OCI-LY3 (cell line): ENCODE data around the gene BABAM2.
"Not testable (repeated sequence)": the region's sequence is repeated elsewhere in the genome, so short reads cannot be mapped to it uniquely, and the experiment has no call there.

Experiments
- H2AFZ ChIP-seq: fragments of 200-600, 300-600 bp; shearing (Covaris generic); 2 replicates; pipeline ENCODE4 v1.6.0; 2014; ENCODE audit warnings: antibody characterized with exemption, low read depth, low read length
- H3K27ac ChIP-seq: fragments of 200-600, 300-600 bp; sonication (generic); 2 replicates; pipeline ENCODE4 v1.5.1; 2014; ENCODE audit warnings: mild to moderate bottlenecking, low read length, moderate library complexity, mixed read lengths
- H3K27me3 ChIP-seq: fragments of 200-600, 300-600 bp; sonication (generic); 2 replicates; pipeline ENCODE4 v1.6.1; 2014; ENCODE audit warnings: low read depth, low read length, mixed read lengths
- H3K36me3 ChIP-seq: fragments of 200-600, 300-600 bp; sonication (generic); replicated peaks from 2 replicates; pipeline ENCODE3; 2014; ENCODE audit warnings: low read depth, low read length, mixed read lengths
- H3K4me1 ChIP-seq: fragments of 300-600, 200-600 bp; sonication (generic); 2 replicates; pipeline ENCODE4 v1.6.1; 2014; ENCODE audit warnings: low read length, mixed read lengths
- H3K4me2 ChIP-seq: fragments of 200-600, 300-600 bp; sonication (generic); 2 replicates; pipeline ENCODE4 v1.6.1; 2014; ENCODE audit warnings: low read length, mixed read lengths
- H3K4me3 ChIP-seq: fragments of 300-600, 200-600 bp; sonication (generic); 2 replicates; pipeline ENCODE4 v1.5.1; 2014; ENCODE audit warnings: antibody characterized with exemption, mild to moderate bottlenecking, low read length, moderate library complexity
- H3K79me2 ChIP-seq: fragments of 300-600, 200-600 bp; shearing (Covaris generic); 2 replicates; pipeline ENCODE4 v1.6.1; 2014; ENCODE audit warnings: mild to moderate bottlenecking, low read length, mixed read lengths
- H3K9ac ChIP-seq: fragments of 300-600, 200-600 bp; shearing (Covaris generic); 2 replicates; pipeline ENCODE4 v1.6.0; 2014; ENCODE audit warnings: mild to moderate bottlenecking, low read length, moderate library complexity
- H3K9me3 ChIP-seq: fragments of 200-600, 300-600 bp; shearing (Covaris generic); 2 replicates; pipeline ENCODE4 v1.6.1; 2014; ENCODE audit warnings: low read length, mixed read lengths; ENCODE audit not compliant: insufficient read depth
- H4K20me1 ChIP-seq: fragments of 200-600, 300-600 bp; sonication (generic); 2 replicates; pipeline ENCODE4 v1.6.1; 2016; ENCODE audit warnings: low read length, mixed read lengths; ENCODE audit not compliant: insufficient read depth
- EZH2phosphoT487 ChIP-seq: fragments of 200-600 bp; shearing (Covaris generic); IDR thresholded peaks from 2 replicates; pipeline ENCODE4 v1.6.1; 2018; ENCODE audit warnings: antibody characterized with exemption, mixed run types, low read depth
- TF ChIP-seq, protein P1 (sequence below): fragments of 200-600, 300-600 bp; sonication (generic); IDR thresholded peaks from 2 replicates; pipeline ENCODE4 v1.5.1; 2014; ENCODE audit warnings: antibody characterized with exemption, low read length, low read depth

Gene BABAM2

DNA sequence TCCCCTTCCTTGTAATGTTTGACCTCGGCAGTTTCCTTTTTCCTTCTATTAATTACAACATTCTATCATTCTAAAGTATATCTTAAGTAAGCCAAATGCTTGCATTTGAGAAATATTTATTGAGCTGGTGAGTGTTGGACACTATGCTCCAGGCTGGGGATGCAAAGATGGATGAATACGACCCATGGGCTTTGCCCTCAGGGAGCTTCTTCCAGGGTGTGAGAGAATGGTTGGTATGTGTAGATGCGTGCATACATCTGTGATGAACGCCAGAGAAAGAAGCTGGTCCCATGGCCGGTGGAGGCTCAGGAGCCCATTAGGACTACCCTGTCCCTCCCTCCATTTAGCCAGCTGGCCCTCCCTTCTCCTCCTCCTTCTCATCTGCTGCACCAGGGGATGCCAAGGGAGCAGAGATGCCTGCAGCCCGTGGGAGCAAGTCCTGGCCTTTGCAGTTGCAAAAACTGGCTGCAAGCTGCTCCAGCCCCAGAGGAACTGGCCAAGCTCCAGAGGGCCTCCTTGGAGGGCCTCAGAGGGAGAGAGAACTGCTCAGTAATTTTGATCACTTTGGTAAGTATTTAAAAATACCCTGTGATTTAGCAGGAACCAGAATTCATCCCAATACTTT lies 436.5 kb downstream of the BABAM2 start:
- TF ChIP-seq, protein P1, sequence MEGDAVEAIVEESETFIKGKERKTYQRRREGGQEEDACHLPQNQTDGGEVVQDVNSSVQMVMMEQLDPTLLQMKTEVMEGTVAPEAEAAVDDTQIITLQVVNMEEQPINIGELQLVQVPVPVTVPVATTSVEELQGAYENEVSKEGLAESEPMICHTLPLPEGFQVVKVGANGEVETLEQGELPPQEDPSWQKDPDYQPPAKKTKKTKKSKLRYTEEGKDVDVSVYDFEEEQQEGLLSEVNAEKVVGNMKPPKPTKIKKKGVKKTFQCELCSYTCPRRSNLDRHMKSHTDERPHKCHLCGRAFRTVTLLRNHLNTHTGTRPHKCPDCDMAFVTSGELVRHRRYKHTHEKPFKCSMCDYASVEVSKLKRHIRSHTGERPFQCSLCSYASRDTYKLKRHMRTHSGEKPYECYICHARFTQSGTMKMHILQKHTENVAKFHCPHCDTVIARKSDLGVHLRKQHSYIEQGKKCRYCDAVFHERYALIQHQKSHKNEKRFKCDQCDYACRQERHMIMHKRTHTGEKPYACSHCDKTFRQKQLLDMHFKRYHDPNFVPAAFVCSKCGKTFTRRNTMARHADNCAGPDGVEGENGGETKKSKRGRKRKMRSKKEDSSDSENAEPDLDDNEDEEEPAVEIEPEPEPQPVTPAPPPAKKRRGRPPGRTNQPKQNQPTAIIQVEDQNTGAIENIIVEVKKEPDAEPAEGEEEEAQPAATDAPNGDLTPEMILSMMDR = no peak
- TF ChIP-seq EZH2phosphoT487 = no peak
- Histone ChIP-seq H3K79me2 (no peaks in the 10 kb centered on the region), H3K36me3 (no peaks in the 10 kb centered on the region), H2AFZ (no peak overlapping the region), H3K4me2 (peak overlapping the region; percentile 60; the same call in 1 of the 2 replicates), H3K27ac (no peak overlapping the region), H3K9ac (no peak overlapping the region), H3K27me3 (no peaks in the 10 kb centered on the region), H3K4me1 (peaks cover 35% of the 10 kb centered on the region), H4K20me1 (no peaks in the 10 kb centered on the region), H3K4me3 (no peak overlapping the region), H3K9me3 (no peaks in the 10 kb centered on the region)

DNA sequence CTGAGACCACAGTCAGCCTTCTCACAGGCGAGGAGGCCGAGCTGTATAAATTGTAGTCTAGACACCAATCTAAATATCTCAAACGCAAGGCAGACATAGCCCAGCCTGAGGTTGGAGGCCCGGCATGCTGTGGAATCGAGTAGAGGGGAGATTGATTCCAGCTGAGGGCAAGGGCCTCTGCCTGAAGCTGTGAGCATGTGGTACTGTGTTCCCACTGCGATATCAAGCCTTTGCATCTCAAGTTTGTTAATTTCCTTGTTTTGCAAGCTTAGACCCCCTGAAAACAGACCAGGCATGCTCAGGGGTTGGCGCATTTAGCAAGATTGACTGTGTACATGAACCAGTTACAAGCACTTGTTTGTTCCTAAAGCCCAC lies 437.0 kb downstream of the BABAM2 start:
- H3K4me1 ChIP-seq = peaks cover 35% of the 10 kb centered on the region

DNA sequence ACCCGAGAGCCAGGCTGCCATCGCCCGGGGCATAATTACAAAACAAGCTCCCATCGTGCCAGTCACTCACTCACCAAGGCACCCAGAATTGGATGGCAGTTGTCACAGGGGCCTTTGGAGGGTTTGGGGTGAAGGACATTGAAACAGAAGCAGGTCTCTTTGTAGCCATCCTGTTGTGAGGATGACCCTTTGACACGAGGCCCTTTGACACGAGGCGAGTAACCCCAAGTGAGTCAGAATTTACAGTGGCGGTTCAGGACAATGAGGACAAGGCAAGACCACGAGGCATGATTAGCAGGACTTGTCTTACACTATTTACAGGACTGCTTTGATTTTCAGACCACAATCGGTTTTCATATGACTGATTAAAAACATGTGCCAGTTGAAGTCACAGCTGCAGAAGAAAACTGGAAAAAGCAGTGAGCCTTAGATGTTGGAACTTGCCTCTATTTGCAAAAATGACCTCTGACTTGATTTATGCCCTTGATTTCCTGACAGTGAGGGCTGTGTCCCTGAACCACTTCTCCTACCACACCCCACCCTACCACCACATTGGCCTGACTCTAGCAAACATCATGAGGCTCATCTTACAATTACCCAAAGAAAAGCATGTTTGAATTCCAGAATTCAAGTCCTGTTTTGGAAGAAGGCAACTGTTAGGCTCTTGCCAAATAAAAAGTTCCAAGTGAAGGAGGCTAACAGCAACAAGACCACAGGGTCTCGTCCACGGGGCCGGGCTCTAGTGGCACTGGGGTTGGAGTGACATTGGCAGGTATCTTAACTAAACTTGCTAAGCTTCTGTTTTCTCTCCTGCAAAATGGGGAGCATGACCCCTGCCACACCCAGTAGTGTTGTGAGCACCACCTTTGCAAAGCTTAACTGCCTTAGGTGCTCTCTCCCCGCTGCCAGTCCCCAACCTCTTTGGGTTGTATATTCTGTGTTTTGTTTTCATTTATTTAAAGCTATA lies 437.7 kb downstream of the BABAM2 start:
- TF ChIP-seq EZH2phosphoT487 = no peak
- TF ChIP-seq, protein P1 = no peak
- Histone ChIP-seq H3K4me1 (peaks cover 35% of the 10 kb centered on the region), H3K27me3 (no peaks in the 10 kb centered on the region), H3K9ac (no peak overlapping the region), H3K9me3 (no peaks in the 10 kb centered on the region), H2AFZ (no peak overlapping the region), H3K36me3 (no peaks in the 10 kb centered on the region), H4K20me1 (no peaks in the 10 kb centered on the region), H3K4me2 (0 out of 2 replicates have a peak overlapping the region, but pooled peaks have one; percentile 3), H3K4me3 (no peak overlapping the region), H3K27ac (no peak overlapping the region), H3K79me2 (no peaks in the 10 kb centered on the region)

More for the DNA sequence above, 437.0 kb downstream of the BABAM2 start:
- 0 out of 2 replicates have a peak overlapping the region, but pooled peaks have one; percentile 3 for H3K4me2 ChIP-seq
- H2AFZ ChIP-seq = no peak overlapping the region
- TF ChIP-seq, protein P1 = no peak
- no peak for TF ChIP-seq EZH2phosphoT487
- H3K36me3 ChIP-seq = no peaks in the 10 kb centered on the region
- no peak overlapping the region for H3K9ac ChIP-seq
- no peaks in the 10 kb centered on the region for H3K9me3 ChIP-seq
- no peak overlapping the region for H3K27ac ChIP-seq
- H3K27me3 ChIP-seq = no peaks in the 10 kb centered on the region
- no peaks in the 10 kb centered on the region for H3K79me2 ChIP-seq
- H4K20me1 ChIP-seq = no peaks in the 10 kb centered on the region
- no peak overlapping the region for H3K4me3 ChIP-seq

DNA sequence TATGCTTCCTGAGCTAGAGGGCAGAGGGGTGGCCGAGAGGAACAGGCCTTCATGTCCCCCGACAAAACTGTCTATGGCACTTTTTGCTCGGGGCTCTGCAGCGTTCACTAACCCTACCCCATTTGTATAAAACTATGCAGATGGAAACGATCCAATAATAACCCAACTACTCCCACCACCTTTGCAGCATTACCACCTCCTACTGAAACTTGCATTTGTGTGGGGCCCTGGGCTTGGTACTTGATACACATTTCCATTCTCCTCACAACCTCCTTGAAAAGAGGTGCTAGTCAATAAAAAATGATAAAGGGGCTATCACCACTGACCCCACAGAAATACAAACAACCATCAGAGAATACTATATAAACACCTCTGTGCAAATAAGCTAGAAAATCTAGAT lies 438.7 kb downstream of the BABAM2 start:
- Histone ChIP-seq H3K79me2 (no peaks in the 10 kb centered on the region), H3K9ac (no peak overlapping the region), H3K9me3 (no peaks in the 10 kb centered on the region), H2AFZ (no peak overlapping the region), H3K4me1 (peaks cover 35% of the 10 kb centered on the region), H3K4me2 (no peak overlapping the region), H4K20me1 (no peaks in the 10 kb centered on the region), H3K4me3 (no peak overlapping the region), H3K36me3 (no peaks in the 10 kb centered on the region), H3K27ac (no peak overlapping the region), H3K27me3 (no peaks in the 10 kb centered on the region)
- no peak for TF ChIP-seq EZH2phosphoT487
- TF ChIP-seq, protein P1 = no peak

DNA sequence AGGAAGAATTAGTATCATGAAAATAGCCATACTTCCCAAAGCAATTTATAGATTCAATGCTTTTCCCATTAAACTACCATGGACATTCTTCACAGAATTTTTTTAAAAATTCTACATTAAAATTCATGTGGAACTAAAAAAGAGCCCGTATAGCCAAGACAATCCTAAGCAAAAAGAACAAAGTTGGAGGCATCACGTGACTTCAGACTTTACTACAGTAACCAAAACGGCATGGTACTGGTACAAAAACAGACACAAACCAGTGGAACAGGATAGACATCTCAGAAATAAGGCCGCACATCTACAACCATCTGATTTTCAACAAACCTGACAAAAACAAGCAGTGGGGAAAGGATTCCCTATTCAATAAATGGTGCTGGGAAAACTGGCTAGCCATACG lies 440.2 kb downstream of the BABAM2 start:
- not testable (repeated sequence) for H2AFZ ChIP-seq, H3K4me3 ChIP-seq, H3K4me2 ChIP-seq, H3K27me3 ChIP-seq, H4K20me1 ChIP-seq, H3K79me2 ChIP-seq, H3K27ac ChIP-seq, H3K36me3 ChIP-seq, H3K9me3 ChIP-seq, H3K9ac ChIP-seq
- H3K4me1 ChIP-seq = peaks cover 28% of the 10 kb centered on the region

DNA sequence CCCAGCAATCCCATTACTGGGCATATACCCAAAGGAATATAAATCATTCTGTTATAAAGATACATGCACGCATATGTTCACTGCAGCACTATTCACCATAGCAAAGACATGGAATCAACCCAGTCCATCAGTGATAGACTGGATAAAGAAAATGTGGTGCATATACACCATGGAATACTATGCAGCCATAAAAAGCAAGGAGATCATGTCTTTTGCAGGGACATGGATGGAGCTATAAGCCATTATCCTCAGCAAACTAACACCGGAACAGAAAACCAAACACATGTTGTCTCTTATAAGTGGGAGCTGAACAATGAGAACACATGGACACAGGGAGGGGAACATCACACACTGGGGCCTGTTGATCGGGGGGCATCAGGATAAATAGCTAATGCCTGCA lies 441.3 kb downstream of the BABAM2 start:
- not testable (repeated sequence) for H3K9me3 ChIP-seq, H3K36me3 ChIP-seq, H3K79me2 ChIP-seq, H3K4me3 ChIP-seq, H2AFZ ChIP-seq, H3K27ac ChIP-seq, H3K4me2 ChIP-seq, H4K20me1 ChIP-seq, H3K27me3 ChIP-seq, H3K9ac ChIP-seq
- peaks cover 17% of the 10 kb centered on the region for H3K4me1 ChIP-seq
